ENCODE results near the gene AGPAT3.

GRCh38 chr21:43917515-43918384 lies 52.7 kb downstream of the AGPAT3 start:
- TF ChIP-seq CTCF (IDR thresholded peaks at IDR 0.05) (no peak), ZFX (IDR thresholded peaks at IDR 0.05; ENCODE audit: borderline replicate concordance) (no peak)
